K562 (cell line): Measurements from ENCODE around the gene TMEM86B. TPM values are rescaled to one million over a fixed set of nuclear protein-coding genes. Genes with fewer than 3 reads are reported as not detected.

Experiments used
- EP300 ChIP-seq: IDR thresholded peaks from 2 replicates; pipeline ENCODE4 v1.6.1; 2012; ENCODE audit warnings: low read length, improper control_type of control experiment
- FOXM1 ChIP-seq, 2 experiments: fragments of 450-650 bp in 1 of 2; sonication (generic) in 1 of 2; formaldehyde crosslinking in 1 of 2; IDR thresholded peaks; 2 replicates each; pipeline versions ENCODE4 v1.6.1 to v1.9.0; 2017 to 2022; ENCODE audit warnings: low read depth in 2 of 2, mild to moderate bottlenecking in 2 of 2, missing genetic modification reagents in 1 of 2, moderate library complexity in 1 of 2
- HDAC2 ChIP-seq: fragments of 450-650 bp; IDR thresholded peaks from 2 replicates; pipeline ENCODE4 v1.6.1; 2016; ENCODE audit warnings: mild to moderate bottlenecking
- LARP7 ChIP-seq: fragments of 450-650 bp; IDR thresholded peaks from 2 replicates; pipeline ENCODE4 v1.6.1; 2016
- MAFG ChIP-seq: fragments of 450-650 bp; conservative IDR thresholded peaks from 2 replicates; pipeline ENCODE4 v1.6.1; 2016; ENCODE audit warnings: missing genetic modification characterization, missing compliant biosample characterization
- POLR2G ChIP-seq: fragments of 200-400 bp; formaldehyde crosslinking; IDR thresholded peaks from 2 replicates; pipeline ENCODE4 v1.6.1; 2017; ENCODE audit warnings: low read depth, mild to moderate bottlenecking, antibody characterized with exemption, low read length, moderate library complexity
- SP2 ChIP-seq: IDR thresholded peaks from 2 replicates; pipeline ENCODE4 v1.6.1; 2011; ENCODE audit warnings: mild to moderate bottlenecking, low read depth, low read length, moderate library complexity; ENCODE audit not compliant: poor library complexity, severe bottlenecking; ENCODE audit errors: extremely low read depth
- ZNF785 ChIP-seq: fragments of 250-450 bp; sonication (Bioruptor Pico); IDR thresholded peaks from 2 replicates; pipeline ENCODE4 v1.4.0; 2020; ENCODE audit warnings: mild to moderate bottlenecking
- polyA plus RNA-seq, 8 experiments: library from polyadenylated mRNA; depleted of rRNA in 4 of 8; stranded (reverse) in 5 of 8; unstranded in 3 of 8; fragments of >200 nt; fragmentation: Nextera tagmentation in 2 of 8; fragmentation: Illumina TruSeq in 1 of 8; extraction: Ambion mirVana in 2 of 8; extraction: Trizol in 1 of 8; gene quantifications; 2 replicates each; pipeline versions ENCODE4 v1.2.1 to v1.2.3, GENCODE V29; 2011 to 2014; ENCODE audit warnings: inconsistent platforms in 1 of 8, missing spikeins in 1 of 8
- total RNA-seq, 7 experiments: library from RNA; depleted of rRNA in 6 of 7; stranded (reverse); fragments of >200 nt in 6 of 7; fragmentation: Illumina TruSeq in 2 of 7; extraction: Trizol in 2 of 7; gene quantifications; 2 replicates each; pipeline versions ENCODE4 v1.2.1 to v1.2.3, GENCODE V29; 2011 to 2021; ENCODE audit warnings: low replicate concordance in 1 of 7
- TF ChIP-seq, protein P1 (sequence below): IDR thresholded peaks from 3 replicates; pipeline ENCODE4 v1.6.1; 2011; ENCODE audit warnings: borderline replicate concordance, mild to moderate bottlenecking, moderate library complexity; ENCODE audit not compliant: insufficient read length; ENCODE audit errors: extremely low read depth
- TF ChIP-seq, protein P2 (sequence below): sonication (generic); formaldehyde crosslinking; IDR thresholded peaks from 2 replicates; pipeline ENCODE4 v1.8.1; 2023; ENCODE audit warnings: mild to moderate bottlenecking, missing genetic modification reagents, moderate library complexity
- TF ChIP-seq, protein P3 (sequence below): fragments of 250-450 bp; sonication (Bioruptor Pico); IDR thresholded peaks from 2 replicates; pipeline ENCODE4 v1.5.0; 2020; ENCODE audit warnings: mild to moderate bottlenecking
- TF ChIP-seq, protein P4 (sequence below): sonication (generic); formaldehyde crosslinking; IDR thresholded peaks from 2 replicates; pipeline ENCODE4 v1.8.0; 2023; ENCODE audit warnings: mild to moderate bottlenecking, missing genetic modification reagents
- TF ChIP-seq, protein P5 (sequence below): fragments of 450-650 bp; formaldehyde crosslinking; IDR thresholded peaks from 2 replicates; pipeline ENCODE4 v1.4.0; 2020; ENCODE audit warnings: mild to moderate bottlenecking
- TF ChIP-seq, protein P6 (sequence below): sonication (generic); formaldehyde crosslinking; IDR thresholded peaks from 2 replicates; pipeline ENCODE4 v1.8.1; 2022; ENCODE audit warnings: missing genetic modification reagents

The TMEM86B gene
- total and polyA plus RNA-seq, 9 of the 15 experiments (the other 6 are each of a cell fraction or from before 2014, with no cell fraction given) = 0.28 to 7.9 (median 2.1) TPM

DNA sequence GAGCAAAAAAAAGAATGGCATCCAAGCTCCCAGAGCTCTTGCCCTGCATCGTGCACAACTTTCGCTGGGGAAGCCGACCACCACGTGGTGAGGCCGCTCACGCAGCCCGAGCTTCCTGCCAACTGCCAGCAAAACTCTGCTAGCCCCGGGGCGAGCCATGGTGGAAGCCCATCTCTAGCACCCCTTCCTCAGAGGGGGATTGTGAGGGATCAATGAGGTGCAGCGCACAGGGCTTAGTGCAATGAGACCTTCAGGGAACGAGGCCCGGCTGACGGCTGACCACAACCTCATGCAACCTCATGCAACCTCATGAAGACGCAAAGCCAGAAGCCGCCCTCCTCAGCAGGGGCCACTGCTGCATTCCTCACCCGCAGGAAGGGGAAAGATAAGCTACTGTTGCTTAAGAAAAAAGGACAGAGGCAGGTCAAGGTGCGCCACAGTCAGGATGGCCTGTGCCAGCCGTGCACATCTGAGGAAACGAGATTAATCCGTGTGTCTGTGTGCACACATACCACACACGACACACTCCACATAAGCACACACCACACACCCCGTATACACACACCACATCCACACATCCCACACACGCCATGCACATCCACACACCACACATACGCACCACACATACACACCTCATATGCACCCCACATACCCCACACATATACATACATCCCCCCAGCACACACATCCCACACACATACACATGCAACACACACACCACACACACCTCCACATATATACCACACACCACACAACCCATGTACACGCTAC lies 41.8 kb upstream of the TMEM86B start (continued):
- TF ChIP-seq, protein P1, sequence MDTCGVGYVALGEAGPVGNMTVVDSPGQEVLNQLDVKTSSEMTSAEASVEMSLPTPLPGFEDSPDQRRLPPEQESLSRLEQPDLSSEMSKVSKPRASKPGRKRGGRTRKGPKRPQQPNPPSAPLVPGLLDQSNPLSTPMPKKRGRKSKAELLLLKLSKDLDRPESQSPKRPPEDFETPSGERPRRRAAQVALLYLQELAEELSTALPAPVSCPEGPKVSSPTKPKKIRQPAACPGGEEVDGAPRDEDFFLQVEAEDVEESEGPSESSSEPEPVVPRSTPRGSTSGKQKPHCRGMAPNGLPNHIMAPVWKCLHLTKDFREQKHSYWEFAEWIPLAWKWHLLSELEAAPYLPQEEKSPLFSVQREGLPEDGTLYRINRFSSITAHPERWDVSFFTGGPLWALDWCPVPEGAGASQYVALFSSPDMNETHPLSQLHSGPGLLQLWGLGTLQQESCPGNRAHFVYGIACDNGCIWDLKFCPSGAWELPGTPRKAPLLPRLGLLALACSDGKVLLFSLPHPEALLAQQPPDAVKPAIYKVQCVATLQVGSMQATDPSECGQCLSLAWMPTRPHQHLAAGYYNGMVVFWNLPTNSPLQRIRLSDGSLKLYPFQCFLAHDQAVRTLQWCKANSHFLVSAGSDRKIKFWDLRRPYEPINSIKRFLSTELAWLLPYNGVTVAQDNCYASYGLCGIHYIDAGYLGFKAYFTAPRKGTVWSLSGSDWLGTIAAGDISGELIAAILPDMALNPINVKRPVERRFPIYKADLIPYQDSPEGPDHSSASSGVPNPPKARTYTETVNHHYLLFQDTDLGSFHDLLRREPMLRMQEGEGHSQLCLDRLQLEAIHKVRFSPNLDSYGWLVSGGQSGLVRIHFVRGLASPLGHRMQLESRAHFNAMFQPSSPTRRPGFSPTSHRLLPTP = no peak
- TF ChIP-seq POLR2G (peak; percentile 62), FOXM1 (IDR thresholded peaks at IDR 0.05; ENCODE audit: low read depth) (no peak), FOXM1 (CRISPR knock-in tag; IDR thresholded peaks at IDR 0.05; ENCODE audit: low read depth) (no peak), ZNF785 (no peak), EP300 (peak; percentile 70), SP2 (no peak), LARP7 (peak; percentile 90), HDAC2 (peak; percentile 34; the same call in 1 of the 2 replicates), MAFG (tag) (no peak)
- TF ChIP-seq, protein P2, sequence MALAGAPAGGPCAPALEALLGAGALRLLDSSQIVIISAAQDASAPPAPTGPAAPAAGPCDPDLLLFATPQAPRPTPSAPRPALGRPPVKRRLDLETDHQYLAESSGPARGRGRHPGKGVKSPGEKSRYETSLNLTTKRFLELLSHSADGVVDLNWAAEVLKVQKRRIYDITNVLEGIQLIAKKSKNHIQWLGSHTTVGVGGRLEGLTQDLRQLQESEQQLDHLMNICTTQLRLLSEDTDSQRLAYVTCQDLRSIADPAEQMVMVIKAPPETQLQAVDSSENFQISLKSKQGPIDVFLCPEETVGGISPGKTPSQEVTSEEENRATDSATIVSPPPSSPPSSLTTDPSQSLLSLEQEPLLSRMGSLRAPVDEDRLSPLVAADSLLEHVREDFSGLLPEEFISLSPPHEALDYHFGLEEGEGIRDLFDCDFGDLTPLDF (CRISPR knock-in tag) = no peak
- TF ChIP-seq, protein P3, sequence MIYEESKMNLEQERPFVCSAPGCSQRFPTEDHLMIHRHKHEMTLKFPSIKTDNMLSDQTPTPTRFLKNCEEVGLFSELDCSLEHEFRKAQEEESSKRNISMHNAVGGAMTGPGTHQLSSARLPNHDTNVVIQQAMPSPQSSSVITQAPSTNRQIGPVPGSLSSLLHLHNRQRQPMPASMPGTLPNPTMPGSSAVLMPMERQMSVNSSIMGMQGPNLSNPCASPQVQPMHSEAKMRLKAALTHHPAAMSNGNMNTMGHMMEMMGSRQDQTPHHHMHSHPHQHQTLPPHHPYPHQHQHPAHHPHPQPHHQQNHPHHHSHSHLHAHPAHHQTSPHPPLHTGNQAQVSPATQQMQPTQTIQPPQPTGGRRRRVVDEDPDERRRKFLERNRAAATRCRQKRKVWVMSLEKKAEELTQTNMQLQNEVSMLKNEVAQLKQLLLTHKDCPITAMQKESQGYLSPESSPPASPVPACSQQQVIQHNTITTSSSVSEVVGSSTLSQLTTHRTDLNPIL (CRISPR knock-in tag) = no peak
- TF ChIP-seq, protein P4, sequence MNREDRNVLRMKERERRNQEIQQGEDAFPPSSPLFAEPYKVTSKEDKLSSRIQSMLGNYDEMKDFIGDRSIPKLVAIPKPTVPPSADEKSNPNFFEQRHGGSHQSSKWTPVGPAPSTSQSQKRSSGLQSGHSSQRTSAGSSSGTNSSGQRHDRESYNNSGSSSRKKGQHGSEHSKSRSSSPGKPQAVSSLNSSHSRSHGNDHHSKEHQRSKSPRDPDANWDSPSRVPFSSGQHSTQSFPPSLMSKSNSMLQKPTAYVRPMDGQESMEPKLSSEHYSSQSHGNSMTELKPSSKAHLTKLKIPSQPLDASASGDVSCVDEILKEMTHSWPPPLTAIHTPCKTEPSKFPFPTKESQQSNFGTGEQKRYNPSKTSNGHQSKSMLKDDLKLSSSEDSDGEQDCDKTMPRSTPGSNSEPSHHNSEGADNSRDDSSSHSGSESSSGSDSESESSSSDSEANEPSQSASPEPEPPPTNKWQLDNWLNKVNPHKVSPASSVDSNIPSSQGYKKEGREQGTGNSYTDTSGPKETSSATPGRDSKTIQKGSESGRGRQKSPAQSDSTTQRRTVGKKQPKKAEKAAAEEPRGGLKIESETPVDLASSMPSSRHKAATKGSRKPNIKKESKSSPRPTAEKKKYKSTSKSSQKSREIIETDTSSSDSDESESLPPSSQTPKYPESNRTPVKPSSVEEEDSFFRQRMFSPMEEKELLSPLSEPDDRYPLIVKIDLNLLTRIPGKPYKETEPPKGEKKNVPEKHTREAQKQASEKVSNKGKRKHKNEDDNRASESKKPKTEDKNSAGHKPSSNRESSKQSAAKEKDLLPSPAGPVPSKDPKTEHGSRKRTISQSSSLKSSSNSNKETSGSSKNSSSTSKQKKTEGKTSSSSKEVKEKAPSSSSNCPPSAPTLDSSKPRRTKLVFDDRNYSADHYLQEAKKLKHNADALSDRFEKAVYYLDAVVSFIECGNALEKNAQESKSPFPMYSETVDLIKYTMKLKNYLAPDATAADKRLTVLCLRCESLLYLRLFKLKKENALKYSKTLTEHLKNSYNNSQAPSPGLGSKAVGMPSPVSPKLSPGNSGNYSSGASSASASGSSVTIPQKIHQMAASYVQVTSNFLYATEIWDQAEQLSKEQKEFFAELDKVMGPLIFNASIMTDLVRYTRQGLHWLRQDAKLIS = no peak
- TF ChIP-seq, protein P5, sequence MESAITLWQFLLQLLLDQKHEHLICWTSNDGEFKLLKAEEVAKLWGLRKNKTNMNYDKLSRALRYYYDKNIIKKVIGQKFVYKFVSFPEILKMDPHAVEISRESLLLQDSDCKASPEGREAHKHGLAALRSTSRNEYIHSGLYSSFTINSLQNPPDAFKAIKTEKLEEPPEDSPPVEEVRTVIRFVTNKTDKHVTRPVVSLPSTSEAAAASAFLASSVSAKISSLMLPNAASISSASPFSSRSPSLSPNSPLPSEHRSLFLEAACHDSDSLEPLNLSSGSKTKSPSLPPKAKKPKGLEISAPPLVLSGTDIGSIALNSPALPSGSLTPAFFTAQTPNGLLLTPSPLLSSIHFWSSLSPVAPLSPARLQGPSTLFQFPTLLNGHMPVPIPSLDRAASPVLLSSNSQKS (CRISPR knock-in tag) = no peak
- TF ChIP-seq, protein P6, sequence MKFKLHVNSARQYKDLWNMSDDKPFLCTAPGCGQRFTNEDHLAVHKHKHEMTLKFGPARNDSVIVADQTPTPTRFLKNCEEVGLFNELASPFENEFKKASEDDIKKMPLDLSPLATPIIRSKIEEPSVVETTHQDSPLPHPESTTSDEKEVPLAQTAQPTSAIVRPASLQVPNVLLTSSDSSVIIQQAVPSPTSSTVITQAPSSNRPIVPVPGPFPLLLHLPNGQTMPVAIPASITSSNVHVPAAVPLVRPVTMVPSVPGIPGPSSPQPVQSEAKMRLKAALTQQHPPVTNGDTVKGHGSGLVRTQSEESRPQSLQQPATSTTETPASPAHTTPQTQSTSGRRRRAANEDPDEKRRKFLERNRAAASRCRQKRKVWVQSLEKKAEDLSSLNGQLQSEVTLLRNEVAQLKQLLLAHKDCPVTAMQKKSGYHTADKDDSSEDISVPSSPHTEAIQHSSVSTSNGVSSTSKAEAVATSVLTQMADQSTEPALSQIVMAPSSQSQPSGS (CRISPR knock-in tag) = no peak
